Measurements from ENCODE around the gene AIFM1. TPM values are rescaled to one million over a fixed set of nuclear protein-coding genes. Genes with fewer than 3 reads are reported as not detected.

Gene AIFM1
- total RNA-seq, 6 donors from 2014 or later, result 14.1 to 29.5 (median 21.9) TPM

DNA sequence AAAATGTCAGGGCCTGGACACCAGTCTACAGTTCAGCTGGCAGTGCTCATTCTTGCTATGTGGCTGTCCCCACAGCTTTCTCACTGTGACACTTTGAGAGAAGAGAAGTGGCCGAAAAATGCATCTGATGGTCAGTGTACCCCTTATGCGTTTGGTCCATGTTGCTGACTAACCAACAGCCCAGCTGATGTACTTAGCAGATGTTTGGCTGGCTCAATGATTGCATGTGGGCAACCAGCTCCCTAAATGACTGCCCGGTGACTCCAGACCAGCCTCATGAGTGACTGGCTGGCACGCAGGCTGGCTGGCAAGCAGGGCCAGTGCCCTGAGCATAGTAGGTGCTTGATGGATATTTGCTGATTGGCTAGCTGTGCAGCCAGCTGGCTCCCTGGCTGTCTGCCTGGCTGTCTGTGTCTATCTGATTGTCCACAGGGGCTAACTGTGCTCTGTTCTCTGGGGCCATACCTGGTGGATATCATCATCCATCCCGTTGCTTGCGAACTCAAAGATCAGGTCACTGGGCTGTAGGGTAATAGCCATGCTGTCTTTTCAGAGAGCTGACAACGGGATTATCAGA, 84.8 kb downstream of the AIFM1 start:
- WGBS, 2 donors, result 77 to 100% methylated on average over 1 to 7 of the region's 7 CpGs
- no peaks in the 10 kb centered on the region for H3K27me3 ChIP-seq
- no peak for ATAC-seq (ENCODE audit: low FRiP score in 2 of 2)
- DNase-seq, result no peak
- H3K27ac ChIP-seq, result no peak overlapping the region
- no peaks in the 10 kb centered on the region for H3K36me3 ChIP-seq
- no peaks in the 10 kb centered on the region for H3K9me3 ChIP-seq
- TF ChIP-seq POLR2A (IDR thresholded peaks at IDR 0.05) (no peak), EP300 (IDR thresholded peaks at IDR 0.05) (no peak), POLR2AphosphoS5 (IDR thresholded peaks at IDR 0.05) (no peak)
- TF ChIP-seq, protein P1, sequence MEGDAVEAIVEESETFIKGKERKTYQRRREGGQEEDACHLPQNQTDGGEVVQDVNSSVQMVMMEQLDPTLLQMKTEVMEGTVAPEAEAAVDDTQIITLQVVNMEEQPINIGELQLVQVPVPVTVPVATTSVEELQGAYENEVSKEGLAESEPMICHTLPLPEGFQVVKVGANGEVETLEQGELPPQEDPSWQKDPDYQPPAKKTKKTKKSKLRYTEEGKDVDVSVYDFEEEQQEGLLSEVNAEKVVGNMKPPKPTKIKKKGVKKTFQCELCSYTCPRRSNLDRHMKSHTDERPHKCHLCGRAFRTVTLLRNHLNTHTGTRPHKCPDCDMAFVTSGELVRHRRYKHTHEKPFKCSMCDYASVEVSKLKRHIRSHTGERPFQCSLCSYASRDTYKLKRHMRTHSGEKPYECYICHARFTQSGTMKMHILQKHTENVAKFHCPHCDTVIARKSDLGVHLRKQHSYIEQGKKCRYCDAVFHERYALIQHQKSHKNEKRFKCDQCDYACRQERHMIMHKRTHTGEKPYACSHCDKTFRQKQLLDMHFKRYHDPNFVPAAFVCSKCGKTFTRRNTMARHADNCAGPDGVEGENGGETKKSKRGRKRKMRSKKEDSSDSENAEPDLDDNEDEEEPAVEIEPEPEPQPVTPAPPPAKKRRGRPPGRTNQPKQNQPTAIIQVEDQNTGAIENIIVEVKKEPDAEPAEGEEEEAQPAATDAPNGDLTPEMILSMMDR (IDR thresholded peaks at IDR 0.05), result no peak
- H3K4me1 ChIP-seq, result peaks cover 11 to 46% (median 29%) of the 10 kb centered on the region in 4 donors
- no peak overlapping the region for H3K4me3 ChIP-seq

DNA sequence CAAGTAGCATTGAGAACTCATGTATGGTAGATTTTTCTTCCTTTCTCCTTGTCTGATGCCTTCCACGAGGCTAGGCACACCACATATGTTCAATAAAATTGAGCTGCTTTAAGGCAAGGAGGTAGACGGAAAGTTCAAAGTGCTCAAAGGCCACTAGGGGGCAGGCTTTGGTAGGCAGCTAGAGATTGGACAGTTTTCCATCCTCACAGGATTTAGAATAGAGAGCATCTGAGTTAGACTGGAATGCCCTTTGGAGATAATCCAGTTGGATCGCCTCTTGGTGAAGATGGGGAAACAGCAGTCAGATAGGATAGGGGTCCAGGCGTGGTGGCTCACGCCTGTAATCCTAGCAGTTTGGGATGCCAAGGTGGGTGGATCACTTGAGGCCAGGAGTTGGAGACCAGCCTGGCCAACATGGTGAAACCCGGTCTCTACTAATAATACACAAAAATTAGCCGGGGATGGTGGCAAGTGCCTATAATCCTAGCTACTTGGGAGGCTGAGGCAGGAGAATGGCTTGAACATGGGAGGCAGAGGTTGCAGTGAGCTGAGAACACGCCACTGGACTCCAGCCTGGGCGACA, 85.7 kb downstream of the AIFM1 start:
- TF ChIP-seq POLR2AphosphoS5 (IDR thresholded peaks at IDR 0.05) (peak in 1 of 2 donors; percentile 10), POLR2A (IDR thresholded peaks at IDR 0.05) (no peak), EP300 (IDR thresholded peaks at IDR 0.05) (no peak)
- TF ChIP-seq, protein P1 (IDR thresholded peaks at IDR 0.05), result peak; percentile 62 to 77 (median 68)
- 41 to 48% methylated on average over 9 of the region's 9 CpGs for WGBS, 2 donors
- DNase-seq, result no peak
- peak in 1 of 2 donors; percentile 75 for ATAC-seq (ENCODE audit: low FRiP score in 2 of 2)
- Histone ChIP-seq H3K4me1 (peaks cover 7 to 36% (median 22%) of the 10 kb centered on the region in 4 donors), H3K36me3 (no peaks in the 10 kb centered on the region), H3K27me3 (no peaks in the 10 kb centered on the region), H3K4me3 (no peak overlapping the region), H3K9me3 (no peaks in the 10 kb centered on the region), H3K27ac (peak overlapping the region in 1 of 4 donors; percentile 25)

Other genes starting within 250 kb of the AIFM1 start
- 10 to 100 TPM in 4 of 6 donors, 1 to 10 TPM in 2; 3.2 to 21.4 (median 11.2) TPM for gene BCORL1, start 183.2 kb downstream of the AIFM1 start, total RNA-seq
- gene ELF4, start 55.3 kb downstream of the AIFM1 start, total RNA-seq, result 10 to 100 TPM; 13.6 to 31.0 (median 21.9) TPM
- gene RAB33A, start 6.1 kb upstream of the AIFM1 start, total RNA-seq, result 1 to 10 TPM in 1 of 6 donors, under 1 TPM in 3, not detected in 2; 0.29 to 1.1 (median 0.75) TPM
- gene ZNF280C, start 103.1 kb upstream of the AIFM1 start, total RNA-seq, result 1 to 10 TPM; 2.8 to 3.8 (median 3.4) TPM
- gene SLC25A14, start 174.1 kb upstream of the AIFM1 start, total RNA-seq, result 10 to 100 TPM in 1 of 6 donors, 1 to 10 TPM in 5; 7.6 to 16.1 (median 8.3) TPM
- gene GPR119, start 219.8 kb upstream of the AIFM1 start, total RNA-seq, result not detected
- 10 to 100 TPM in 5 of 6 donors, 1 to 10 TPM in 1; 6.0 to 21.0 (median 13.9) TPM for gene RBMX2, start 236.1 kb upstream of the AIFM1 start, total RNA-seq

Measured in upper lobe of left lung (tissue), 6 donors.